ENCODE results near the gene ITGA11. TPM values are rescaled to one million over a fixed set of nuclear protein-coding genes. Genes with fewer than 3 reads are reported as not detected.

The ITGA11 gene
- total and polyA plus RNA-seq, 8 donors, result 0.08 to 12.1 (median 2.0) TPM

GRCh38 chr15:68414591-68414990 lies 17.4 kb downstream of the ITGA11 start:
- Histone ChIP-seq H3K4me3 (no peak overlapping the region), H3K9me3 (no peaks in the 10 kb centered on the region), H3K27me3 (no peaks in the 10 kb centered on the region), H3K36me3 (no peaks in the 10 kb centered on the region), H3K27ac (peak overlapping the region in 1 of 5 donors; percentile 49), H3K4me1 (peaks cover 5 to 19% (median 17%) of the 10 kb centered on the region in 4 donors)
- TF ChIP-seq, protein P1, sequence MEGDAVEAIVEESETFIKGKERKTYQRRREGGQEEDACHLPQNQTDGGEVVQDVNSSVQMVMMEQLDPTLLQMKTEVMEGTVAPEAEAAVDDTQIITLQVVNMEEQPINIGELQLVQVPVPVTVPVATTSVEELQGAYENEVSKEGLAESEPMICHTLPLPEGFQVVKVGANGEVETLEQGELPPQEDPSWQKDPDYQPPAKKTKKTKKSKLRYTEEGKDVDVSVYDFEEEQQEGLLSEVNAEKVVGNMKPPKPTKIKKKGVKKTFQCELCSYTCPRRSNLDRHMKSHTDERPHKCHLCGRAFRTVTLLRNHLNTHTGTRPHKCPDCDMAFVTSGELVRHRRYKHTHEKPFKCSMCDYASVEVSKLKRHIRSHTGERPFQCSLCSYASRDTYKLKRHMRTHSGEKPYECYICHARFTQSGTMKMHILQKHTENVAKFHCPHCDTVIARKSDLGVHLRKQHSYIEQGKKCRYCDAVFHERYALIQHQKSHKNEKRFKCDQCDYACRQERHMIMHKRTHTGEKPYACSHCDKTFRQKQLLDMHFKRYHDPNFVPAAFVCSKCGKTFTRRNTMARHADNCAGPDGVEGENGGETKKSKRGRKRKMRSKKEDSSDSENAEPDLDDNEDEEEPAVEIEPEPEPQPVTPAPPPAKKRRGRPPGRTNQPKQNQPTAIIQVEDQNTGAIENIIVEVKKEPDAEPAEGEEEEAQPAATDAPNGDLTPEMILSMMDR (IDR thresholded peaks at IDR 0.05), result no peak
- TF ChIP-seq EP300 (IDR thresholded peaks at IDR 0.05) (no peak), POLR2A (IDR thresholded peaks at IDR 0.05) (no peak), POLR2AphosphoS5 (IDR thresholded peaks at IDR 0.05) (no peak)
- intact Hi-C loops (cut with DNase I; ENCODE audit: low total_unique reads), result no loop called here
- no peak for DNase-seq
- WGBS, 5 donors, result 89 to 96% (median 92%) methylated on average over 8 of the region's 8 CpGs

- DNase-seq, result no peak
- intact Hi-C loops (cut with DNase I; ENCODE audit: low total_unique reads), result no loop called here
These were observed 17.8 kb downstream of the ITGA11 start for GRCh38 chr15:68414206-68414555.

DNA sequence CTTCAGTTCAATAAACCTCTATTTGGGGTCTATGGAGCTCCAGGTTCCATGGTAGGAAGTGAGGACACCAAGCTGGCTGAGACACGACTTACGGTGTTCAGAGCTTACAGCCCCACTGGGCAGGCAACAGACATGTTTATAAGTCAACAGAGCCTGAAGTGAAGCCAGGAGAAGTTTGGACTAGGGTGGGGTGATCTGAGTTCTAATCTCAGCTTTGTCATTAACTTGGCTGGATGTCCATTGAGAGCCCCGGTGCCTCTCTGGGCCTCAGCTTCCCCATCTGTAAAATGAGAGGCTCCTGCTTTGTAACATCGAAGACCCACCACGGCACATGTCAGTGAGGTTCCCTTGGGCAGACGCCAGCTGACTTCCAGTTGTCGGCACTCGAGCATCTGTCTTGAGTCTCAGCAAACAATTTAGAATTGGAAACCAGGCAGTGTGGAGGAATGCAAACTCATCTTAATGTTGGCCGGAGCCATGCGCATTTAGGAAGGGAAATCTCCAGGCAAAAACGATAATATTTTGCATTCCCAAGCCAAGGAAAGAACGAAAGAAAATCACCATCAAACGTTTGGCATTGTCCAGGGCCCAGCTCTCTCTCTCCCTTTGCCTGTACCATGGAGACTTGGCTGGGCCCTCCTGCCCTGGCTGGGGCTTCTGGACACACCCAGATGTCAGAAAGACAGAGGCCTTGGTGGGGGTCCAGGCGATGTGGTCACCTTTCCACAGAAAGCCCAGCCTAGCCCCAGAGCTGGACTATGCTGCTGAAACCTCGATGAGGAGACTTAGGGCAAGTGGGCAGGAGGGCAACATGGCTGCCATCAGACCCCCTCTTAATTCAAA lies 18.4 kb downstream of the ITGA11 start:
- Histone ChIP-seq H3K4me3 (no peak overlapping the region), H3K27ac (peak overlapping the region in 2 of 5 donors; percentile 39 to 49), H3K9me3 (no peaks in the 10 kb centered on the region), H3K4me1 (peaks cover 0 to 8% (median 8%) of the 10 kb centered on the region in 4 donors), H3K27me3 (no peaks in the 10 kb centered on the region), H3K36me3 (no peaks in the 10 kb centered on the region)
- intact Hi-C loops (cut with DNase I; ENCODE audit: low total_unique reads), result no loop called here
- TF ChIP-seq, protein P1 (IDR thresholded peaks at IDR 0.05), result no peak
- TF ChIP-seq POLR2A (IDR thresholded peaks at IDR 0.05) (no peak), POLR2AphosphoS5 (IDR thresholded peaks at IDR 0.05) (no peak)
- 69 to 80% (median 77%) methylated on average over 14 to 15 of the region's 15 CpGs for WGBS, 5 donors
- peak in 1 of 2 donors; percentile 80 for DNase-seq

More at GRCh38 chr15:68414206-68414555, 17.8 kb downstream of the ITGA11 start:
- Histone ChIP-seq H3K4me1 (peaks cover 4 to 14% (median 13%) of the 10 kb centered on the region in 4 donors), H3K4me3 (no peak overlapping the region), H3K27me3 (no peaks in the 10 kb centered on the region), H3K27ac (peak overlapping the region in 2 of 5 donors; percentile 39 to 49), H3K36me3 (no peaks in the 10 kb centered on the region), H3K9me3 (no peaks in the 10 kb centered on the region)
- TF ChIP-seq POLR2A (IDR thresholded peaks at IDR 0.05), result no peak
- TF ChIP-seq EP300 (IDR thresholded peaks at IDR 0.05), result no peak
- no peak for TF ChIP-seq POLR2AphosphoS5 (IDR thresholded peaks at IDR 0.05)
- TF ChIP-seq, protein P1 (IDR thresholded peaks at IDR 0.05), result no peak
- 79 to 93% (median 87%) methylated on average over 2 to 3 of the region's 3 CpGs for WGBS, 5 donors

DNA sequence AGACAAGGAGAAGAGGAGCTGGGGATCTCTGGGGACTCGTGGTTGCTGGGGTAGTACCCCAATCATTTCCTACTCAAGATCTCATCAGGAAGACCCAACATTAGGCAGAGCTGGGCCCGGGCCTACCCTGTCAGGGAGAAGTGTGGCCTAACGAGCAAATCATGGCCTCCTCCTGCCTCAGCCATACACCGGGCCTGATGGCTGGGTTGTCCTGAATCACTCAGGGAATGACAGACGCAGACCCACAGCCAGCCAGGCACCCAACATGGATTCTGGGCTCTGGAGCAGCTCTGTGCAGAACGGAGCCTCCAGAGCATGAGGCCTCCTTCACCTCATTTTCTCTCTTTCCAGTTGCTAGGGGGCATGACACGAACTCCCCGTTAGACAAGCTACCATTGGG lies 19.7 kb downstream of the ITGA11 start:
- intact Hi-C loops (cut with DNase I; ENCODE audit: low total_unique reads), result no loop called here
- no peak for DNase-seq
- no peak for TF ChIP-seq POLR2AphosphoS5 (IDR thresholded peaks at IDR 0.05)
- TF ChIP-seq, protein P1 (IDR thresholded peaks at IDR 0.05), result no peak
- TF ChIP-seq POLR2A (IDR thresholded peaks at IDR 0.05), result no peak
- Histone ChIP-seq H3K27ac (no peak overlapping the region), H3K27me3 (peaks cover 0 to 6% (median 0%) of the 10 kb centered on the region in 3 donors), H3K4me3 (no peak overlapping the region), H3K4me1 (no peaks in the 10 kb centered on the region), H3K9me3 (no peaks in the 10 kb centered on the region), H3K36me3 (no peaks in the 10 kb centered on the region)
- 81 to 89% (median 86%) methylated on average over 7 to 8 of the region's 8 CpGs for WGBS, 5 donors

Data from stomach (tissue), 9 donors.